Vagina (tissue), 2 donors: ENCODE data around the gene VPS41. TPM values are rescaled to one million over a fixed set of nuclear protein-coding genes. Genes with fewer than 3 reads are reported as not detected.

ENCODE experiments used
- DNase-seq, 2 donors: peaks; one replicate each; pipeline ENCODE4 v3.0.0-alpha.2; 2017; ENCODE audit errors: extremely low spot score in 2 of 2
- H3K27ac ChIP-seq: fragments of 200-600 bp; sonication (generic); one replicate; pipeline ENCODE4 v1.5.1; 2019
- H3K27me3 ChIP-seq: fragments of 200-600 bp; sonication (generic); one replicate; pipeline ENCODE4 v1.5.1; 2019
- H3K36me3 ChIP-seq, 2 donors: fragments of 200-600 bp; sonication (generic); one replicate each; pipeline ENCODE4 v1.5.1; 2017 to 2019
- H3K4me1 ChIP-seq: fragments of 200-600 bp; sonication (generic); one replicate; pipeline ENCODE4 v1.5.1; 2019
- H3K4me3 ChIP-seq, 2 donors: fragments of 200-600 bp; sonication (generic); 1 replicate in 1 of 2; 2 replicates in 1 of 2; pipeline ENCODE4 v1.5.1; 2016 to 2019
- H3K9me3 ChIP-seq: fragments of 200-600 bp; sonication (generic); one replicate; pipeline ENCODE4 v1.5.1; 2019
- POLR2A ChIP-seq, 2 donors: fragments of 450-650 bp; IDR thresholded peaks; one replicate each; pipeline ENCODE4 v1.6.1; 2017; ENCODE audit warnings: antibody characterized with exemption in 2 of 2, mild to moderate bottlenecking in 2 of 2, moderate library complexity in 2 of 2
- POLR2AphosphoS5 ChIP-seq, 2 donors: sonication (generic); formaldehyde crosslinking; IDR thresholded peaks; one replicate each; pipeline ENCODE4 v1.9.0; 2017; ENCODE audit warnings: antibody characterized with exemption in 2 of 2, mild to moderate bottlenecking in 2 of 2, low read depth in 1 of 2; ENCODE audit not compliant: insufficient read depth in 1 of 2
- intact Hi-C: fragments of 100-400 bp; cut with DNase I; formaldehyde crosslinking; loops from one replicate; pipeline ENCODE4 v1.15.1; 2023
- total RNA-seq: library from RNA; depleted of rRNA; stranded (reverse); fragments of >200 nt; gene quantifications from one replicate; pipeline ENCODE4 v1.2.3, GENCODE V29; 2016
- TF ChIP-seq, protein P1 (sequence below), 3 experiments: fragments of 450-650 bp in 2 of 3; fragments of 200-600 bp in 1 of 3; sonication (generic) in 1 of 3; IDR thresholded peaks; one replicate each; pipeline ENCODE4 v1.5.1; 2017 to 2019; ENCODE audit warnings: antibody characterized with exemption in 3 of 3, mild to moderate bottlenecking in 2 of 3, moderate library complexity in 2 of 3

VPS41 gene
- total RNA-seq, 1 donor from 2014 or later, result 46.7 TPM

- no peaks in the 10 kb centered on the region for H3K9me3 ChIP-seq
- H3K4me1 ChIP-seq, result peaks cover 11% of the 10 kb centered on the region
- TF ChIP-seq POLR2A (IDR thresholded peaks at IDR 0.05), result no peak
- TF ChIP-seq, protein P1, sequence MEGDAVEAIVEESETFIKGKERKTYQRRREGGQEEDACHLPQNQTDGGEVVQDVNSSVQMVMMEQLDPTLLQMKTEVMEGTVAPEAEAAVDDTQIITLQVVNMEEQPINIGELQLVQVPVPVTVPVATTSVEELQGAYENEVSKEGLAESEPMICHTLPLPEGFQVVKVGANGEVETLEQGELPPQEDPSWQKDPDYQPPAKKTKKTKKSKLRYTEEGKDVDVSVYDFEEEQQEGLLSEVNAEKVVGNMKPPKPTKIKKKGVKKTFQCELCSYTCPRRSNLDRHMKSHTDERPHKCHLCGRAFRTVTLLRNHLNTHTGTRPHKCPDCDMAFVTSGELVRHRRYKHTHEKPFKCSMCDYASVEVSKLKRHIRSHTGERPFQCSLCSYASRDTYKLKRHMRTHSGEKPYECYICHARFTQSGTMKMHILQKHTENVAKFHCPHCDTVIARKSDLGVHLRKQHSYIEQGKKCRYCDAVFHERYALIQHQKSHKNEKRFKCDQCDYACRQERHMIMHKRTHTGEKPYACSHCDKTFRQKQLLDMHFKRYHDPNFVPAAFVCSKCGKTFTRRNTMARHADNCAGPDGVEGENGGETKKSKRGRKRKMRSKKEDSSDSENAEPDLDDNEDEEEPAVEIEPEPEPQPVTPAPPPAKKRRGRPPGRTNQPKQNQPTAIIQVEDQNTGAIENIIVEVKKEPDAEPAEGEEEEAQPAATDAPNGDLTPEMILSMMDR (IDR thresholded peaks at IDR 0.05), result no peak
- no peak for TF ChIP-seq POLR2AphosphoS5 (IDR thresholded peaks at IDR 0.05; ENCODE audit: insufficient read depth in 1 of 2, low read depth in 1 of 2)
- H3K4me3 ChIP-seq, result no peak overlapping the region
- intact Hi-C loops, result no loop called here
- no peak for DNase-seq
- H3K27ac ChIP-seq, result no peak overlapping the region
- H3K36me3 ChIP-seq, result no peaks in the 10 kb centered on the region
- H3K27me3 ChIP-seq, result no peaks in the 10 kb centered on the region
Observed at GRCh38 chr7:38909870-38910269, 879 bp upstream of the VPS41 start.

GRCh38 chr7:38907766-38908165 lies 1.2 kb downstream of the VPS41 start:
- peaks cover 11% of the 10 kb centered on the region for H3K4me1 ChIP-seq
- H3K36me3 ChIP-seq, result no peaks in the 10 kb centered on the region
- intact Hi-C loops, result no loop called here
- no peak for DNase-seq
- H3K4me3 ChIP-seq, result no peak overlapping the region
- no peak overlapping the region for H3K27ac ChIP-seq
- no peaks in the 10 kb centered on the region for H3K9me3 ChIP-seq
- no peaks in the 10 kb centered on the region for H3K27me3 ChIP-seq
- no peak for TF ChIP-seq POLR2A (IDR thresholded peaks at IDR 0.05)
- TF ChIP-seq, protein P1 (IDR thresholded peaks at IDR 0.05), result no peak
- TF ChIP-seq POLR2AphosphoS5 (IDR thresholded peaks at IDR 0.05; ENCODE audit: insufficient read depth in 1 of 2, low read depth in 1 of 2), result no peak

GRCh38 chr7:38907066-38907465 lies 1.9 kb downstream of the VPS41 start:
- intact Hi-C loops, result no loop called here
- no peaks in the 10 kb centered on the region for H3K36me3 ChIP-seq
- no peaks in the 10 kb centered on the region for H3K9me3 ChIP-seq
- DNase-seq, result no peak
- H3K27ac ChIP-seq, result no peak overlapping the region
- H3K4me1 ChIP-seq, result peaks cover 11% of the 10 kb centered on the region
- TF ChIP-seq POLR2A (IDR thresholded peaks at IDR 0.05), result no peak
- TF ChIP-seq, protein P1 (IDR thresholded peaks at IDR 0.05), result no peak
- TF ChIP-seq POLR2AphosphoS5 (IDR thresholded peaks at IDR 0.05; ENCODE audit: insufficient read depth in 1 of 2, low read depth in 1 of 2), result no peak
- no peaks in the 10 kb centered on the region for H3K27me3 ChIP-seq
- H3K4me3 ChIP-seq, result no peak overlapping the region

- no peak overlapping the region for H3K27ac ChIP-seq
- TF ChIP-seq POLR2A (IDR thresholded peaks at IDR 0.05), result no peak
- TF ChIP-seq, protein P1 (IDR thresholded peaks at IDR 0.05), result no peak
- TF ChIP-seq POLR2AphosphoS5 (IDR thresholded peaks at IDR 0.05; ENCODE audit: insufficient read depth in 1 of 2, low read depth in 1 of 2), result no peak
- intact Hi-C loops, result no loop called here
Observed at GRCh38 chr7:38905056-38905759, 3.8 kb downstream of the VPS41 start.

GRCh38 chr7:38903057-38903456 lies 5.9 kb downstream of the VPS41 start:
- Histone ChIP-seq H3K27me3 (no peaks in the 10 kb centered on the region), H3K4me1 (peaks cover 5% of the 10 kb centered on the region), H3K9me3 (no peaks in the 10 kb centered on the region), H3K36me3 (no peaks in the 10 kb centered on the region), H3K4me3 (no peak overlapping the region), H3K27ac (no peak overlapping the region)
- DNase-seq, result no peak
- intact Hi-C loops, result loop anchor here (5.0 kb wide), 1 partner anchor 176 kb away; no protein-coding TSS in a partner anchor
- TF ChIP-seq POLR2A (IDR thresholded peaks at IDR 0.05) (no peak), POLR2AphosphoS5 (IDR thresholded peaks at IDR 0.05; ENCODE audit: insufficient read depth in 1 of 2, low read depth in 1 of 2) (no peak)
- TF ChIP-seq, protein P1 (IDR thresholded peaks at IDR 0.05), result no peak

More at GRCh38 chr7:38905056-38905759, 3.8 kb downstream of the VPS41 start:
- Histone ChIP-seq H3K36me3 (no peaks in the 10 kb centered on the region), H3K9me3 (no peaks in the 10 kb centered on the region), H3K4me1 (peaks cover 11% of the 10 kb centered on the region), H3K4me3 (no peak overlapping the region), H3K27me3 (no peaks in the 10 kb centered on the region)
- DNase-seq, result no peak
